Activated CD8-positive, alpha-beta memory T cell treated with anti-CD3 and anti-CD28 coated beads, Interleukin-2, amount 50 U/mL, for 4 hours (primary cell): ENCODE results near the gene TMPRSS11D.

Experiments used
- DNase-seq: peaks from one replicate; pipeline ENCODE4 v3.0.0-alpha.2; 2020

Gene TMPRSS11D

GRCh38 chr4:67883902-67884301, at the start of gene TMPRSS11D:
Gene TMPRSS11D (minus strand): TSS chr4:67884002. CDS start chr4:67883933, 69 bp downstream.
- DNase-seq: no peak

- no peak for DNase-seq
Measured at GRCh38 chr4:67933038-67933437, 49.2 kb upstream of the TMPRSS11D start.

GRCh38 chr4:67931256-67931655, 47.5 kb upstream of the TMPRSS11D start:
- DNase-seq: no peak

GRCh38 chr4:67929426-67929825, 45.6 kb upstream of the TMPRSS11D start:
- DNase-seq: no peak

GRCh38 chr4:67928546-67928945, 44.7 kb upstream of the TMPRSS11D start:
- no peak for DNase-seq

- no peak for DNase-seq
Measured at GRCh38 chr4:67927251-67927650, 43.4 kb upstream of the TMPRSS11D start.

- no peak for DNase-seq
Measured at GRCh38 chr4:67926485-67926884, 42.7 kb upstream of the TMPRSS11D start.

GRCh38 chr4:67922697-67923096, 38.9 kb upstream of the TMPRSS11D start:
- no peak for DNase-seq

GRCh38 chr4:67918428-67918827, 34.6 kb upstream of the TMPRSS11D start:
- no peak for DNase-seq

GRCh38 chr4:67915400-67915966, 31.7 kb upstream of the TMPRSS11D start:
- DNase-seq: no peak

GRCh38 chr4:67912080-67912479, 28.3 kb upstream of the TMPRSS11D start:
- DNase-seq: no peak

GRCh38 chr4:67911638-67912037, 27.8 kb upstream of the TMPRSS11D start:
- DNase-seq: no peak

- no peak for DNase-seq
Measured at GRCh38 chr4:67911141-67911540, 27.3 kb upstream of the TMPRSS11D start.

GRCh38 chr4:67910585-67910905, 26.7 kb upstream of the TMPRSS11D start:
- no peak for DNase-seq

- no peak for DNase-seq
Measured at GRCh38 chr4:67909905-67910584, 26.2 kb upstream of the TMPRSS11D start.

- no peak for DNase-seq
Measured at GRCh38 chr4:67907650-67908049, 23.8 kb upstream of the TMPRSS11D start.

GRCh38 chr4:67899096-67899495, 15.3 kb upstream of the TMPRSS11D start:
- no peak for DNase-seq

- no peak for DNase-seq
Measured at GRCh38 chr4:67897686-67898085, 13.9 kb upstream of the TMPRSS11D start.

- DNase-seq: no peak
Measured at GRCh38 chr4:67896421-67897065, 12.7 kb upstream of the TMPRSS11D start.

GRCh38 chr4:67894659-67895058, 10.9 kb upstream of the TMPRSS11D start:
- DNase-seq: no peak

GRCh38 chr4:67892905-67893304, 9.1 kb upstream of the TMPRSS11D start:
- DNase-seq: no peak

GRCh38 chr4:67892253-67892652, 8.5 kb upstream of the TMPRSS11D start:
- DNase-seq: no peak

- DNase-seq: no peak
Measured at GRCh38 chr4:67891645-67892044, 7.8 kb upstream of the TMPRSS11D start.

GRCh38 chr4:67886281-67886680, 2.5 kb upstream of the TMPRSS11D start:
- no peak for DNase-seq

- no peak for DNase-seq
Measured at GRCh38 chr4:67885762-67886161, 2.0 kb upstream of the TMPRSS11D start.
